GM19023 (cell line): ENCODE data around the gene SLC35B2.

Source experiments
- ATAC-seq: cut with Tn5 transposase; IDR thresholded peaks from one replicate; pipeline ENCODE4 v1.9.1; 2021; ENCODE audit warnings: mild to moderate bottlenecking, moderate library complexity; ENCODE audit not compliant: unreplicated experiment

Gene SLC35B2

GRCh38 chr6:44286285-44286565 lies 28.9 kb upstream of the SLC35B2 start:
- ATAC-seq, result no peak

DNA sequence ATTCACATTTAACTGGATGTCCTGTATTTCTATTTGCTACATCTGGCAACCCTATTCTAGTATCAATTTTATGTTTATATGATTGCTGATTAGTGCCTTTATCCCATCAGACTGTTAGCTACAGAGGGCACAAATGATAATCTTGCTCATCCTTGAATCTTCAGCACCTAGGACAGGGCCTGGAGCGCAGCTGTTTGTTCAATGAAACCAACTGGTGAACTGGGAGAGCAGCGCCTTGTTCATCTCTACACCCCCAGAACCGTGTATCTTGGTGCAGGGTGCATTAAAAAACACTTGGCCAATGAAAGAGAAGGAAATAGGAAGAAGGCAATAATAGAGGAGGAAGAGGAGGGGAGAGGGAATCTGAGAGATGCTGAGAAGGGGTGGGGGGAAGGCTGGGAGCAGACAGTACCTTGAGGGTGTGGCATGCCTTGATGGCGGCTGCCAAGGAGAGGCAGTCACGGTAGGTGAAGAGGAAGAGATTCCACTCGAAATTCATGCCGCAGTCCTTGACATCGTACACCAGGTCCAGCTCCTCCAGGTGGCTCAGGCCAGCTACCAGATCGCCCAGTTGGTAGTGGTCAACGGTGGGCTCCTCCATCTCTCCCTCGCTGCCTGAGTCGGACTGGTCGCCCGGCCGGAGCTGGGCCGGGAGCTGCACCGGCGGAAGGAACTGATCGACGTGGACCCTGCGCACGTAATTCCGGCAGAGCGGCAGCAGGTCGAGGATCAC lies 28.4 kb upstream of the SLC35B2 start:
- no peak for ATAC-seq

DNA sequence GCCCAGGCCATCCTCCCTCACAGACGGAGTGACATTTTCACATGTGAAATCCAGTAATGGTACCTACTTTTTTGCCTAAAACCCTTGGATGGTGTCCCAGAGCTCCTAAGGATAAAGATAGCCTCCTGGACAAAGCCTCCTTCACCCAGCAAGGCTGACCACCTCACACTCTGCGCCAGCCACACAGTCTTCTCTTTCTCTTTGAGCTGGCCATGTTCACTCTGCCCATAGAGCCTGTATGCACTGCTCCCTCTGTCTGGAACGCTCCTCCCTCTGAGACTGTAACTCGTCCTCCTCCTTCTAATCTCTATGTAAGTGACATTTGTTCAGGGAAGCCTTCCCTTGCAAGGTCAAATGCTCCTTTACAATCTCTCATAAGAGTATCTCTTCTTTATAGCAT lies 27.5 kb upstream of the SLC35B2 start:
- no peak for ATAC-seq

- ATAC-seq, result no peak
Observed at GRCh38 chr6:44284121-44284520, 26.8 kb upstream of the SLC35B2 start.

- ATAC-seq, result no peak
Observed at GRCh38 chr6:44278774-44279697, 21.7 kb upstream of the SLC35B2 start.

- no peak for ATAC-seq
Observed at GRCh38 chr6:44278315-44278714, 21.0 kb upstream of the SLC35B2 start.

GRCh38 chr6:44277763-44278162 lies 20.4 kb upstream of the SLC35B2 start:
- ATAC-seq, result no peak

GRCh38 chr6:44276667-44277640 lies 19.6 kb upstream of the SLC35B2 start:
- no peak for ATAC-seq

GRCh38 chr6:44275749-44276648 lies 18.7 kb upstream of the SLC35B2 start:
- no peak for ATAC-seq

DNA sequence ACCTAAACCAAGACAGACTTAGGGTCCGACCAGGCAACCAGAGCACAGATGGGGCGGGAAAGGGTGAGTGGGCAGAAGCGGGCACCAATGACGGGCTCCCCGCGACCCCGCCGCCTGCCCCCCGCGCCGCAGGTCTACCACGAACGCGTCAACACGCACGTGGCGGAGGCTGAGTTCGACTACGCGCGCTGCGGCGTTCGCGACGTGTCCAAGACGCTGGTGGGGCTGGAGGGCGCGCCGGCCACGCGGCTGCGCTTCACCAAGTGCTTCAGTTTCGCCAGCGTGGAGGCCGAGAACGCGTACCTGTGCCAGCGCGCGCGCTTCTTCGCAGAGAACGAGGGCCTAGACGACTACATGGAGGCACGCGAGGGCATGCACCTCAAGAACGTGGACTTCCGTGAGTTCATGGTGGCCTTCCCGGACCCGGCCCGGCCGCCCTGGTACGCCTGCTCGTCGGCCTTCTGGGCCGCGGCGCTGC lies 18.0 kb upstream of the SLC35B2 start:
- no peak for ATAC-seq

- ATAC-seq, result no peak
Observed at GRCh38 chr6:44273617-44274016, 16.3 kb upstream of the SLC35B2 start.

DNA sequence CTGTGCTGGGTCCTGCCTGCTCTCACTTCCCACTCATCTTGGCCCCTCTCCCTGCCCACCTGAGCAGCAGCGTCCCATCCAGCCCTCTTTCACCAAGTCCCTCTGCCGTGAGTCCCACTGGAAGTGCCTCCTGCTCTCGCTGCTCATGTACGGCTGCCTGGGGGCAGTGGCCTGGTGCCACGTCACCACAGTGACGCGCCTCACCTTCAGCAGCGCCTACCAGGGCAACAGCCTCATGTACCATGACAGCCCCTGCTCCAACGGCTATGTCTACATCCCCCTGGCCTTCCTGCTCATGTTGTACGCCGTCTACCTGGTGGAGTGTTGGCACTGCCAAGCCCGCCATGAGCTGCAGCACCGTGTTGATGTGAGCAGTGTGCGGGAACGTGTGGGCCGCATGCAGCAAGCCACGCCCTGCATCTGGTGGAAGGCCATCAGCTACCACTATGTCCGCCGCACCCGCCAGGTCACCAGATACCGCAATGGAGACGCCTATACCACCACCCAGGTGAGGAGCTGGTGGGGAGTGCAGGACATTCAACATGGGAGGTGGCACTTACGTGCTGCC lies 15.8 kb upstream of the SLC35B2 start:
- no peak for ATAC-seq

GRCh38 chr6:44272529-44272928 lies 15.2 kb upstream of the SLC35B2 start:
- no peak for ATAC-seq

DNA sequence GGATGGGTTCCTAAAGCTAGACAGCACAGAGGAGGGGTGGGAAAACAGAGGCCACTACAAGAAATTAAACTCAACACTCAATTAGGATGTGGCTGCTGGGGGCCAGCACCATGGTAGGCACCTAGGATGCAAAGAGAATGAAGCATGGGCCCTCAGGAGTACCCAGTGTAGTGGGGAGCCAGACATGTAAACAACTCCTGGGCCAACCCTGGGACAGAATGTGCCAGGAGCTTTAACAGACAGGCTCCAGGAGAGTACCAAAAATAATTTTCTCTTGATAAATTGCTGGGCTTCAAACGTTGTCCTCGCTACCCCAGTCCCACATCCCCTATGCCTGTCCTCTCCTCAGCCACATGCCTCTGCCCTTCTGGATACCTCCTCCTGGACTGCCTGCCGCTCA lies 14.6 kb upstream of the SLC35B2 start:
- no peak for ATAC-seq

- ATAC-seq, result no peak
Observed at GRCh38 chr6:44271406-44271723, 14.0 kb upstream of the SLC35B2 start.

- no peak for ATAC-seq
Observed at GRCh38 chr6:44270526-44271405, 13.4 kb upstream of the SLC35B2 start.

- ATAC-seq, result no peak
Observed at GRCh38 chr6:44269921-44270525, 12.7 kb upstream of the SLC35B2 start, which contains the start of gene TMEM151B. Gene TMEM151B, plus strand, starts transcription at chr6:44270450. Its CDS starts 293 bp downstream, at chr6:44270743.

DNA sequence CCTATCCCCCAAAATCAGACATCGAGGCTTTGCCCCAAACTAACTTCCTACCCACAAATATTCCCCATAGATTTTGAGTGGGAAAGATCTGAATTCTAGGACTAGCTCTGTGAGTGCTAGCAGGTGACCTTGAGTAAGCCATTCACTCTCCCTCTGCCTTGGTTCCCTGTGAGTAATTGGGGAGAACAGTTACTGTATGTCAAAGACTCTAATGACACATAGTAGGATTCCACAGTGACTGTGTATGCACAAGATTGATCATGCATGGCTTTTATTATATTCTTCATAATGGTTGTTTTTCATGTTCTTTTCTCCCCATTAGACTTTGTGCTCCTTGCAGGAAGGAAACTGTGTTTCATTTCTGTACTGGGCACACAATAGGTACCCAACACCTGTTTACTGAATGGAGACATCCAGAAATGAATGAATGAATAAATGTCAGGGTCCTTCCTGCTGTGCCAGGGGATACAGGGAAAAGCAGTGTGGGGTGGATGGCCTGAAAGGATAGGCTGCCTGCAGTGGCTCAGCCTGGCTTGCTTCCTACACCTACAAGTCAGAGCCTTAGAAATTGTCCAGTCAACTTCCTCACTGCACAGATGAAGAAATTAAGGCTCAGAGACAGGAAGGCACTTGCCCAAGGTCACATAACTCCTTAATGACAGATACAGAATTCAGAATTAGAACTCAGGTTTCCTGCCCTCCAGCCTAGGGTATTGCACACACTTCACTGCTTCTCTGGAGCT lies 12.0 kb upstream of the SLC35B2 start:
- ATAC-seq, result no peak
